Vagina (tissue), 2 donors: ENCODE results near the gene ANXA6.

ENCODE experiments used
- CTCF ChIP-seq, 3 experiments: fragments of 450-650 bp in 2 of 3; fragments of 200-600 bp in 1 of 3; sonication (generic) in 1 of 3; IDR thresholded peaks; one replicate each; pipeline ENCODE4 v1.5.1; 2017 to 2019; ENCODE audit warnings: antibody characterized with exemption in 3 of 3, mild to moderate bottlenecking in 2 of 3, moderate library complexity in 2 of 3
- POLR2A ChIP-seq, 2 donors: fragments of 450-650 bp; IDR thresholded peaks; one replicate each; pipeline ENCODE4 v1.6.1; 2017; ENCODE audit warnings: antibody characterized with exemption in 2 of 2, mild to moderate bottlenecking in 2 of 2, moderate library complexity in 2 of 2

- TF ChIP-seq POLR2A (IDR thresholded peaks at IDR 0.05) (no peak), CTCF (IDR thresholded peaks at IDR 0.05) (no peak)
These were observed 38.0 kb upstream of the ANXA6 start for GRCh38 chr5:151195622-151196021.
